HEK293 (cell line): ENCODE data around the gene HOXD11.
A peak's percentile ranks its signal among the peaks of the same experiment; 100 is the strongest.

Experiments used
- FEZF1 ChIP-seq: fragments of 450-650 bp; formaldehyde crosslinking; IDR thresholded peaks from 2 replicates; pipeline ENCODE4 v1.5.1; 2016; ENCODE audit warnings: missing biosample characterization, missing genetic modification characterization
- GLI2 ChIP-seq: fragments of 450-650 bp; formaldehyde crosslinking; IDR thresholded peaks from 2 replicates; pipeline ENCODE4; 2017; ENCODE audit warnings: missing biosample characterization, missing genetic modification characterization, low read depth, borderline replicate concordance
- GLIS1 ChIP-seq: fragments of 450-650 bp; formaldehyde crosslinking; IDR thresholded peaks from 2 replicates; pipeline ENCODE4 v1.5.1; 2016; ENCODE audit warnings: missing biosample characterization, missing genetic modification characterization
- HIC1 ChIP-seq: fragments of 450-650 bp; formaldehyde crosslinking; IDR thresholded peaks from 2 replicates; pipeline ENCODE4 v1.5.1; 2016; ENCODE audit warnings: missing biosample characterization, missing genetic modification characterization
- KLF16 ChIP-seq: fragments of 450-650 bp; formaldehyde crosslinking; IDR thresholded peaks from 2 replicates; pipeline ENCODE4 v1.5.1; 2017; ENCODE audit warnings: missing biosample characterization, missing genetic modification characterization
- OSR2 ChIP-seq: fragments of 450-650 bp; formaldehyde crosslinking; IDR thresholded peaks from 2 replicates; pipeline ENCODE4 v1.5.1; 2016; ENCODE audit warnings: missing biosample characterization, missing genetic modification characterization
- RBAK ChIP-seq: fragments of 450-650 bp; formaldehyde crosslinking; IDR thresholded peaks from 2 replicates; pipeline ENCODE4 v1.5.1; 2016; ENCODE audit warnings: missing biosample characterization, missing genetic modification characterization
- REPIN1 ChIP-seq: fragments of 450-650 bp; formaldehyde crosslinking; IDR thresholded peaks from 2 replicates; pipeline ENCODE4 v1.5.1; 2017; ENCODE audit warnings: missing biosample characterization, missing genetic modification characterization, low read depth
- TCF7L2 ChIP-seq: IDR thresholded peaks from 2 replicates; pipeline ENCODE4 v1.6.1; 2011; ENCODE audit warnings: low read depth, mild to moderate bottlenecking, inconsistent platforms, low read length, moderate library complexity, borderline replicate concordance
- WT1 ChIP-seq: fragments of 450-650 bp; formaldehyde crosslinking; IDR thresholded peaks from 2 replicates; pipeline ENCODE4 v1.5.1; 2016; ENCODE audit warnings: missing biosample characterization, missing genetic modification characterization
- ZBTB7A ChIP-seq: fragments of 450-650 bp; formaldehyde crosslinking; IDR thresholded peaks from 2 replicates; pipeline ENCODE4 v1.5.1; 2016; ENCODE audit warnings: low read depth, missing biosample characterization, missing genetic modification characterization
- ZBTB8A ChIP-seq: fragments of 450-650 bp; formaldehyde crosslinking; IDR thresholded peaks from 2 replicates; pipeline ENCODE4 v1.5.1; 2016; ENCODE audit warnings: missing biosample characterization, missing genetic modification characterization
- ZEB2 ChIP-seq: fragments of 450-650 bp; formaldehyde crosslinking; IDR thresholded peaks from 2 replicates; pipeline ENCODE4 v1.5.1; 2016; ENCODE audit warnings: missing biosample characterization, missing genetic modification characterization
- ZFHX2 ChIP-seq: fragments of 450-650 bp; formaldehyde crosslinking; conservative IDR thresholded peaks from 2 replicates; pipeline ENCODE4 v1.5.1; 2016; ENCODE audit warnings: missing biosample characterization, missing genetic modification characterization
- ZFP69B ChIP-seq: fragments of 450-650 bp; formaldehyde crosslinking; IDR thresholded peaks from 2 replicates; pipeline ENCODE4 v1.5.1; 2016; ENCODE audit warnings: missing biosample characterization, missing genetic modification characterization
- ZIC2 ChIP-seq: fragments of 450-650 bp; formaldehyde crosslinking; IDR thresholded peaks from 2 replicates; pipeline ENCODE4 v1.5.1; 2016; ENCODE audit warnings: missing biosample characterization, missing genetic modification characterization
- ZNF24 ChIP-seq: fragments of 450-650 bp; formaldehyde crosslinking; IDR thresholded peaks from 2 replicates; pipeline ENCODE4 v1.5.1; 2016; ENCODE audit warnings: missing biosample characterization, missing genetic modification characterization
- ZNF366 ChIP-seq: fragments of 450-650 bp; formaldehyde crosslinking; conservative IDR thresholded peaks from 2 replicates; pipeline ENCODE4 v1.5.1; 2016; ENCODE audit warnings: missing biosample characterization, missing genetic modification characterization
- ZNF423 ChIP-seq: fragments of 450-650 bp; formaldehyde crosslinking; IDR thresholded peaks from 2 replicates; pipeline ENCODE4 v1.5.1; 2016; ENCODE audit warnings: missing biosample characterization, missing genetic modification characterization
- ZNF501 ChIP-seq: fragments of 450-650 bp; formaldehyde crosslinking; IDR thresholded peaks from 2 replicates; pipeline ENCODE4 v1.5.1; 2016; ENCODE audit warnings: missing biosample characterization, missing genetic modification characterization
- ZNF548 ChIP-seq: fragments of 450-650 bp; formaldehyde crosslinking; IDR thresholded peaks from 2 replicates; pipeline ENCODE4 v1.5.1; 2016; ENCODE audit warnings: missing biosample characterization, missing genetic modification characterization
- ZSCAN30 ChIP-seq: fragments of 450-650 bp; IDR thresholded peaks from 2 replicates; pipeline ENCODE4 v1.5.1; 2018; ENCODE audit warnings: missing biosample characterization, mild to moderate bottlenecking, missing genetic modification characterization, moderate library complexity
- ZXDB ChIP-seq: fragments of 450-650 bp; formaldehyde crosslinking; IDR thresholded peaks from 2 replicates; pipeline ENCODE4 v1.5.1; 2016; ENCODE audit warnings: missing biosample characterization, missing genetic modification characterization
- TF ChIP-seq, protein P1 (sequence below): fragments of 450-650 bp; formaldehyde crosslinking; IDR thresholded peaks from 2 replicates; pipeline ENCODE4 v1.5.1; 2016; ENCODE audit warnings: missing biosample characterization, missing genetic modification characterization
- TF ChIP-seq, protein P2 (sequence below): fragments of 450-650 bp; formaldehyde crosslinking; IDR thresholded peaks from 2 replicates; pipeline ENCODE4 v1.5.1; 2017; ENCODE audit warnings: missing biosample characterization, missing genetic modification characterization
- TF ChIP-seq, protein P3 (sequence below): fragments of 450-650 bp; formaldehyde crosslinking; conservative IDR thresholded peaks from 2 replicates; pipeline ENCODE4 v1.5.1; 2016; ENCODE audit warnings: low read depth, missing biosample characterization, missing genetic modification characterization
- TF ChIP-seq, protein P4 (sequence below): fragments of 450-650 bp; formaldehyde crosslinking; IDR thresholded peaks from 2 replicates; pipeline ENCODE4 v1.5.1; 2016; ENCODE audit warnings: missing biosample characterization, missing genetic modification characterization

The HOXD11 gene

GRCh38 chr2:176106581-176107539 lies at the start of gene HOXD11 (continued):
- TF ChIP-seq, protein P1, sequence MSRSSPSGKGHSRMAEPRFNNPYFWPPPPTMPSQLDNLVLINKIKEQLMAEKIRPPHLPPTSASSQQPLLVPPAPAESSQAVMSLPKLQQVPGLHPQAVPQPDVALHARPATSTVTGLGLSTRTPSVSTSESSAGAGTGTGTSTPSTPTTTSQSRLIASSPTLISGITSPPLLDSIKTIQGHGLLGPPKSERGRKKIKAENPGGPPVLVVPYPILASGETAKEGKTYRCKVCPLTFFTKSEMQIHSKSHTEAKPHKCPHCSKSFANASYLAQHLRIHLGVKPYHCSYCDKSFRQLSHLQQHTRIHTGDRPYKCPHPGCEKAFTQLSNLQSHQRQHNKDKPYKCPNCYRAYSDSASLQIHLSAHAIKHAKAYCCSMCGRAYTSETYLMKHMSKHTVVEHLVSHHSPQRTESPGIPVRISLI (tag by site-specific recombination) = no peak
- no peak for TF ChIP-seq ZNF548 (tag by site-specific recombination)
- no peak for TF ChIP-seq REPIN1 (tag by site-specific recombination)
- peak; percentile 92 for TF ChIP-seq ZEB2 (tag by site-specific recombination)
- TF ChIP-seq, protein P2, sequence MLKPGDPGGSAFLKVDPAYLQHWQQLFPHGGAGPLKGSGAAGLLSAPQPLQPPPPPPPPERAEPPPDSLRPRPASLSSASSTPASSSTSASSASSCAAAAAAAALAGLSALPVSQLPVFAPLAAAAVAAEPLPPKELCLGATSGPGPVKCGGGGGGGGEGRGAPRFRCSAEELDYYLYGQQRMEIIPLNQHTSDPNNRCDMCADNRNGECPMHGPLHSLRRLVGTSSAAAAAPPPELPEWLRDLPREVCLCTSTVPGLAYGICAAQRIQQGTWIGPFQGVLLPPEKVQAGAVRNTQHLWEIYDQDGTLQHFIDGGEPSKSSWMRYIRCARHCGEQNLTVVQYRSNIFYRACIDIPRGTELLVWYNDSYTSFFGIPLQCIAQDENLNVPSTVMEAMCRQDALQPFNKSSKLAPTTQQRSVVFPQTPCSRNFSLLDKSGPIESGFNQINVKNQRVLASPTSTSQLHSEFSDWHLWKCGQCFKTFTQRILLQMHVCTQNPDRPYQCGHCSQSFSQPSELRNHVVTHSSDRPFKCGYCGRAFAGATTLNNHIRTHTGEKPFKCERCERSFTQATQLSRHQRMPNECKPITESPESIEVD (tag by site-specific recombination) = peak; percentile 75
- TF ChIP-seq TCF7L2 = peak; percentile 69; the same call in 1 of the 2 replicates
- TF ChIP-seq ZIC2 (tag by site-specific recombination) = peak; percentile 76
- TF ChIP-seq GLIS1 = peak; percentile 72
- peak; percentile 67 for TF ChIP-seq ZFHX2 (tag by site-specific recombination)
- TF ChIP-seq ZXDB = peak; percentile 41; the same call in 1 of the 2 replicates
- TF ChIP-seq ZNF24 (tag by site-specific recombination) = peak; percentile 30; the same call in 1 of the 2 replicates
- peak; percentile 53 for TF ChIP-seq ZFP69B (tag by site-specific recombination)
- TF ChIP-seq, protein P3, sequence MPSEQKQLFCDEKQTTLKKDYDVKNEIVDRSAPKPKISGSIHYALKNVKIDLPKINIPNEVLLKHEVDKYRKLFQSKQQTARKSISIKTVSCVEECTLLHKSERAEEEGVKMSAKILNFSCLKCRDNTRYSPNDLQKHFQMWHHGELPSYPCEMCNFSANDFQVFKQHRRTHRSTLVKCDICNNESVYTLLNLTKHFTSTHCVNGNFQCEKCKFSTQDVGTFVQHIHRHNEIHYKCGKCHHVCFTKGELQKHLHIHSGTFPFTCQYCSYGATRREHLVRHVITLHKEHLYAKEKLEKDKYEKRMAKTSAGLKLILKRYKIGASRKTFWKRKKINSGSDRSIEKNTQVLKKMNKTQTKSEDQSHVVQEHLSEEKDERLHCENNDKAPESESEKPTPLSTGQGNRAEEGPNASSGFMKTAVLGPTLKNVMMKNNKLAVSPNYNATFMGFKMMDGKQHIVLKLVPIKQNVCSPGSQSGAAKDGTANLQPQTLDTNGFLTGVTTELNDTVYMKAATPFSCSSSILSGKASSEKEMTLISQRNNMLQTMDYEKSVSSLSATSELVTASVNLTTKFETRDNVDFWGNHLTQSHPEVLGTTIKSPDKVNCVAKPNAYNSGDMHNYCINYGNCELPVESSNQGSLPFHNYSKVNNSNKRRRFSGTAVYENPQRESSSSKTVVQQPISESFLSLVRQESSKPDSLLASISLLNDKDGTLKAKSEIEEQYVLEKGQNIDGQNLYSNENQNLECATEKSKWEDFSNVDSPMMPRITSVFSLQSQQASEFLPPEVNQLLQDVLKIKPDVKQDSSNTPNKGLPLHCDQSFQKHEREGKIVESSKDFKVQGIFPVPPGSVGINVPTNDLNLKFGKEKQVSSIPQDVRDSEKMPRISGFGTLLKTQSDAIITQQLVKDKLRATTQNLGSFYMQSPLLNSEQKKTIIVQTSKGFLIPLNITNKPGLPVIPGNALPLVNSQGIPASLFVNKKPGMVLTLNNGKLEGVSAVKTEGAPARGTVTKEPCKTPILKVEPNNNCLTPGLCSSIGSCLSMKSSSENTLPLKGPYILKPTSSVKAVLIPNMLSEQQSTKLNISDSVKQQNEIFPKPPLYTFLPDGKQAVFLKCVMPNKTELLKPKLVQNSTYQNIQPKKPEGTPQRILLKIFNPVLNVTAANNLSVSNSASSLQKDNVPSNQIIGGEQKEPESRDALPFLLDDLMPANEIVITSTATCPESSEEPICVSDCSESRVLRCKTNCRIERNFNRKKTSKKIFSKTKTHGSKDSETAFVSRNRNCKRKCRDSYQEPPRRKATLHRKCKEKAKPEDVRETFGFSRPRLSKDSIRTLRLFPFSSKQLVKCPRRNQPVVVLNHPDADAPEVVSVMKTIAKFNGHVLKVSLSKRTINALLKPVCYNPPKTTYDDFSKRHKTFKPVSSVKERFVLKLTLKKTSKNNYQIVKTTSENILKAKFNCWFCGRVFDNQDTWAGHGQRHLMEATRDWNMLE = no peak
- TF ChIP-seq OSR2 (tag by site-specific recombination) = peak; percentile 92
- TF ChIP-seq GLI2 = 0 out of 2 replicates have a peak, but pooled peaks have one; percentile 47
- peak; percentile 97 for TF ChIP-seq ZSCAN30 (tag by site-specific recombination)
- peak; percentile 95 for TF ChIP-seq ZBTB8A (tag by site-specific recombination)
- TF ChIP-seq FEZF1 (tag by site-specific recombination) = peak; percentile 59
- TF ChIP-seq KLF16 = peak; percentile 32; the same call in 1 of the 2 replicates
- TF ChIP-seq ZNF501 (tag by site-specific recombination) = peak; percentile 44
- TF ChIP-seq ZNF366 (tag by site-specific recombination) = peak; percentile 6; the same call in 1 of the 2 replicates
- no peak for TF ChIP-seq ZBTB7A (tag by site-specific recombination)
- peak; percentile 75 for TF ChIP-seq ZNF423
- TF ChIP-seq RBAK (tag by site-specific recombination) = no peak
- TF ChIP-seq WT1 (tag by site-specific recombination) = peak; percentile 38; the same call in 1 of the 2 replicates
- TF ChIP-seq, protein P4, sequence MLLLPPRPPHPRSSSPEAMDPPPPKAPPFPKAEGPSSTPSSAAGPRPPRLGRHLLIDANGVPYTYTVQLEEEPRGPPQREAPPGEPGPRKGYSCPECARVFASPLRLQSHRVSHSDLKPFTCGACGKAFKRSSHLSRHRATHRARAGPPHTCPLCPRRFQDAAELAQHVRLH (tag by site-specific recombination) = no peak
- peak; percentile 18; the same call in 1 of the 2 replicates for TF ChIP-seq HIC1 (tag by site-specific recombination)
